PC-3 (cell line): ENCODE data around the gene WWC1.

Source experiments
- EZH2 ChIP-seq: fragments of 300-600 bp; sonication (generic); IDR thresholded peaks from one replicate; pipeline ENCODE4 v1.6.1; 2017; ENCODE audit warnings: antibody characterized with exemption, mild to moderate bottlenecking, low read length; ENCODE audit not compliant: unreplicated experiment
- TF ChIP-seq, protein P1 (sequence below): fragments of 300-600 bp; sonication (generic); conservative IDR thresholded peaks from 2 replicates; pipeline ENCODE4 v1.5.1; 2017; ENCODE audit warnings: antibody characterized with exemption, low read depth, mild to moderate bottlenecking, low read length

DNA sequence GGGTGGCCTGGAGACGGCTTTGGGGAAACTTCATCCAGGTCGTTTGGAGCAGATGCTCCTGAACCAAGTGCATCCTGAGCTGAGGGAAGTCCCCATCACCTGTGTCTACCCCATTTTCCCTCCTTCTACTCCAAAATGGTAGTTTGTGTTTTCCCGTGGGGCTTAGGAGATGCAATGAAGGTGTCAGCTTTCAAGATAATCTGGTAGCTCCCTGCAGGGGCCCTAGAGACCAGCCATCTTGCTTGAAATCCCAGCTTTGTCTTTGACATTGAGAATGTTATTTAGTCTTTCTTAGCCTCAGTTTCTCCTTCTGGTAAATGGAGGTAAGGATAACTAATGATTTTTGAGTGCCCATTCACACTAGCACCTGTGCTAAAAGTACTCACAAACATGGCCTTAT, 77.4 kb downstream of the WWC1 start:
- TF ChIP-seq, protein P1, sequence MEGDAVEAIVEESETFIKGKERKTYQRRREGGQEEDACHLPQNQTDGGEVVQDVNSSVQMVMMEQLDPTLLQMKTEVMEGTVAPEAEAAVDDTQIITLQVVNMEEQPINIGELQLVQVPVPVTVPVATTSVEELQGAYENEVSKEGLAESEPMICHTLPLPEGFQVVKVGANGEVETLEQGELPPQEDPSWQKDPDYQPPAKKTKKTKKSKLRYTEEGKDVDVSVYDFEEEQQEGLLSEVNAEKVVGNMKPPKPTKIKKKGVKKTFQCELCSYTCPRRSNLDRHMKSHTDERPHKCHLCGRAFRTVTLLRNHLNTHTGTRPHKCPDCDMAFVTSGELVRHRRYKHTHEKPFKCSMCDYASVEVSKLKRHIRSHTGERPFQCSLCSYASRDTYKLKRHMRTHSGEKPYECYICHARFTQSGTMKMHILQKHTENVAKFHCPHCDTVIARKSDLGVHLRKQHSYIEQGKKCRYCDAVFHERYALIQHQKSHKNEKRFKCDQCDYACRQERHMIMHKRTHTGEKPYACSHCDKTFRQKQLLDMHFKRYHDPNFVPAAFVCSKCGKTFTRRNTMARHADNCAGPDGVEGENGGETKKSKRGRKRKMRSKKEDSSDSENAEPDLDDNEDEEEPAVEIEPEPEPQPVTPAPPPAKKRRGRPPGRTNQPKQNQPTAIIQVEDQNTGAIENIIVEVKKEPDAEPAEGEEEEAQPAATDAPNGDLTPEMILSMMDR = no peak
- TF ChIP-seq EZH2 = no peak
